Activated CD4-positive, alpha-beta T cell treated with anti-CD3 and anti-CD28 coated beads for 36 hours (primary cell): ENCODE data around the gene MRPS22. TPM values are rescaled to one million over a fixed set of nuclear protein-coding genes. Genes with fewer than 3 reads are reported as not detected.
"Not testable (repeated sequence)": the region's sequence is repeated elsewhere in the genome, so short reads cannot be mapped to it uniquely, and the experiment has no call there.

Experiments
- ATAC-seq: fragments of 200-7000 bp; cut with Tn5 transposase; one replicate; pipeline ENCODE4 v1.10.0; 2021; ENCODE audit warnings: mild to moderate bottlenecking, moderate library complexity
- CTCF ChIA-PET: fragments of 350-600 bp; sonication (Branson Sonifier 250); formaldehyde crosslinking; loops from one replicate; lab custom pipeline; 2021; ENCODE audit warnings: antibody characterized with exemption; lab: Charles Lee
- POLR2A ChIA-PET: fragments of 350-600 bp; sonication (Branson Sonifier 250); formaldehyde crosslinking; loops from one replicate; lab custom pipeline; 2021; ENCODE audit warnings: antibody characterized with exemption, inconsistent platforms; lab: Charles Lee
- DNase-seq: peaks from one replicate; pipeline ENCODE4 v3.0.0-alpha.2; 2020
- H3K27ac Mint-ChIP-seq: one replicate; pipeline ENCODE4 v1.8.0; 2021; ENCODE audit warnings: mixed read lengths
- H3K27me3 Mint-ChIP-seq: one replicate; pipeline ENCODE4 v1.8.0; 2021; ENCODE audit warnings: mixed read lengths
- H3K36me3 Mint-ChIP-seq: one replicate; pipeline ENCODE4 v1.8.0; 2021; ENCODE audit warnings: low read depth, mixed read lengths
- H3K4me1 Mint-ChIP-seq: one replicate; pipeline ENCODE4 v1.8.0; 2021; ENCODE audit warnings: mixed read lengths
- H3K4me3 Mint-ChIP-seq: one replicate; pipeline ENCODE4 v1.8.0; 2021; ENCODE audit warnings: mild to moderate bottlenecking, moderate library complexity, mixed read lengths
- H3K9me3 Mint-ChIP-seq: one replicate; pipeline ENCODE4 v1.8.0; 2021; ENCODE audit warnings: low read depth, mixed read lengths
- intact Hi-C, 2 experiments: fragments of 100-400 bp; cut with DNase I in 1 of 2; cut with micrococcal nuclease in 1 of 2; formaldehyde crosslinking; loops; one replicate each; pipeline versions ENCODE4 v1.14.2 to v1.15.1; 2022 to 2024; cut with DNase I, micrococcal nuclease
- total RNA-seq, 2 experiments: library from RNA; stranded (reverse); gene quantifications; one replicate each; pipeline ENCODE4 v1.2.3, GENCODE V29; 2021

The MRPS22 gene
- total RNA-seq, 2 experiments from 2014 or later, result 72.4 to 80.6 TPM

- DNase-seq (no peak), ATAC-seq (no peak)
- H3K4me3 Mint-ChIP-seq, result no peak overlapping the region
- H3K9me3 Mint-ChIP-seq, result no peaks in the 10 kb centered on the region
- H3K36me3 Mint-ChIP-seq, result no peaks in the 10 kb centered on the region
- no peak overlapping the region for H3K27ac Mint-ChIP-seq
- peaks cover 7% of the 10 kb centered on the region for H3K27me3 Mint-ChIP-seq
- ChIA-PET POLR2A (no interaction called here), CTCF (interaction anchor here (1.0 to 1.4 kb wide), 2 partner anchors 10 to 213 kb away, joined by 3 read pairs; no protein-coding TSS in a partner anchor)
- H3K4me1 Mint-ChIP-seq, result peaks cover 7% of the 10 kb centered on the region
- intact Hi-C loops, result no loop called here
Measured at GRCh38 chr3:139325551-139325950, 18.3 kb upstream of the MRPS22 start.

GRCh38 chr3:139326131-139326530 lies 17.7 kb upstream of the MRPS22 start:
- intact Hi-C loops, result no loop called here
- DNase-seq, result no peak
- POLR2A ChIA-PET, result no interaction called here
- H3K4me3 Mint-ChIP-seq, result no peak overlapping the region
- H3K4me1 Mint-ChIP-seq, result peaks cover 7% of the 10 kb centered on the region
- no peaks in the 10 kb centered on the region for H3K9me3 Mint-ChIP-seq
- H3K27ac Mint-ChIP-seq, result no peak overlapping the region
- no peak for ATAC-seq
- CTCF ChIA-PET, result no interaction called here
- H3K27me3 Mint-ChIP-seq, result peaks cover 7% of the 10 kb centered on the region
- no peaks in the 10 kb centered on the region for H3K36me3 Mint-ChIP-seq

- H3K4me1 Mint-ChIP-seq, result peaks cover 7% of the 10 kb centered on the region
- no peak for ATAC-seq
Measured at GRCh38 chr3:139326707-139327106, 17.1 kb upstream of the MRPS22 start.

GRCh38 chr3:139327231-139327630 lies 16.6 kb upstream of the MRPS22 start:
- CTCF ChIA-PET, result interaction anchor here (0.6 kb wide), 1 partner anchor 217 kb away, joined by 3 read pairs; no protein-coding TSS in a partner anchor
- Mint-ChIP-seq H3K27me3 (peaks cover 9% of the 10 kb centered on the region), H3K27ac (no peak overlapping the region), H3K4me1 (peaks cover 7% of the 10 kb centered on the region), H3K4me3 (no peak overlapping the region), H3K9me3 (no peaks in the 10 kb centered on the region), H3K36me3 (no peaks in the 10 kb centered on the region)
- DNase-seq (no peak), ATAC-seq (no peak)
- POLR2A ChIA-PET, result no interaction called here
- intact Hi-C loops, result no loop called here

More at GRCh38 chr3:139326707-139327106, 17.1 kb upstream of the MRPS22 start:
- ChIA-PET CTCF (interaction anchor here (0.6 kb wide), 2 partner anchors 217 to 262 kb away, joined by 3 read pairs; no protein-coding TSS in a partner anchor), POLR2A (no interaction called here)
- H3K4me3 Mint-ChIP-seq, result no peak overlapping the region
- no peaks in the 10 kb centered on the region for H3K9me3 Mint-ChIP-seq
- peaks cover 5% of the 10 kb centered on the region for H3K27me3 Mint-ChIP-seq
- no peak overlapping the region for H3K27ac Mint-ChIP-seq
- H3K36me3 Mint-ChIP-seq, result no peaks in the 10 kb centered on the region
- no peak for DNase-seq
- intact Hi-C loops, result no loop called here

- DNase-seq (peak; percentile 34), ATAC-seq (peak; percentile 55)
- peaks cover 7% of the 10 kb centered on the region for H3K4me1 Mint-ChIP-seq
- H3K9me3 Mint-ChIP-seq, result no peaks in the 10 kb centered on the region
- ChIA-PET CTCF (interaction anchor here (1.7 to 2.0 kb wide), 2 partner anchors 13 to 215 kb away, joined by 7 to 26 read pairs; no protein-coding TSS in a partner anchor), POLR2A (no interaction called here)
- H3K4me3 Mint-ChIP-seq, result no peak overlapping the region
- no peaks in the 10 kb centered on the region for H3K36me3 Mint-ChIP-seq
- H3K27me3 Mint-ChIP-seq, result peaks cover 12% of the 10 kb centered on the region
- intact Hi-C loops, result loop anchor here (2.0 kb wide), 3 partner anchors 215 to 911 kb away; no protein-coding TSS in a partner anchor
- no peak overlapping the region for H3K27ac Mint-ChIP-seq
Measured at GRCh38 chr3:139327861-139328260, 16.0 kb upstream of the MRPS22 start.

GRCh38 chr3:139328356-139328755 lies 15.5 kb upstream of the MRPS22 start:
- H3K27me3 Mint-ChIP-seq, result peaks cover 15% of the 10 kb centered on the region
- ATAC-seq, result no peak
- H3K27ac Mint-ChIP-seq, result no peak overlapping the region
- CTCF ChIA-PET, result interaction anchor here (0.6 to 2.0 kb wide), 8 partner anchors 9 to 418 kb away, joined by 3 to 26 read pairs (median 5); no protein-coding TSS in a partner anchor
- intact Hi-C loops, result loop anchor here (2.0 kb wide), 3 partner anchors 216 to 912 kb away; no protein-coding TSS in a partner anchor
- no peaks in the 10 kb centered on the region for H3K9me3 Mint-ChIP-seq
- H3K4me3 Mint-ChIP-seq, result no peak overlapping the region
- POLR2A ChIA-PET, result no interaction called here
- H3K36me3 Mint-ChIP-seq, result no peaks in the 10 kb centered on the region
- H3K4me1 Mint-ChIP-seq, result peaks cover 7% of the 10 kb centered on the region
- DNase-seq, result no peak

- Mint-ChIP-seq H3K36me3 (no peaks in the 10 kb centered on the region), H3K9me3 (no peaks in the 10 kb centered on the region), H3K4me1 (peaks cover 7% of the 10 kb centered on the region), H3K27me3 (peaks cover 19% of the 10 kb centered on the region), H3K4me3 (peak overlapping the region; percentile 25), H3K27ac (no peak overlapping the region)
- ChIA-PET POLR2A (no interaction called here), CTCF (interaction anchor here (0.5 to 2.0 kb wide), 18 partner anchors 10 to 419 kb away, joined by 3 to 26 read pairs (median 4); partner anchors contain the start of genes FOXL2 and FOXL2NB)
- intact Hi-C loops, result loop anchor here (1.0 to 2.0 kb wide), 6 partner anchors 217 to 913 kb away; no protein-coding TSS in a partner anchor
- ATAC-seq (peak; percentile 98), DNase-seq (peak; percentile 95)
Measured at GRCh38 chr3:139329364-139329850, 14.4 kb upstream of the MRPS22 start.

- no peak overlapping the region for H3K27ac Mint-ChIP-seq
- ChIA-PET POLR2A (no interaction called here), CTCF (no interaction called here)
- peaks cover 21% of the 10 kb centered on the region for H3K27me3 Mint-ChIP-seq
- H3K4me3 Mint-ChIP-seq, result no peak overlapping the region
- H3K9me3 Mint-ChIP-seq, result no peaks in the 10 kb centered on the region
- intact Hi-C loops, result no loop called here
- ATAC-seq (no peak), DNase-seq (no peak)
- no peaks in the 10 kb centered on the region for H3K36me3 Mint-ChIP-seq
- H3K4me1 Mint-ChIP-seq, result peaks cover 7% of the 10 kb centered on the region
Measured at GRCh38 chr3:139332092-139332491, 11.7 kb upstream of the MRPS22 start.

GRCh38 chr3:139334675-139335074 lies 9.1 kb upstream of the MRPS22 start:
- H3K36me3 Mint-ChIP-seq, intact Hi-C loops, H3K27ac Mint-ChIP-seq, H3K4me1 Mint-ChIP-seq, CTCF ChIA-PET, ATAC-seq, H3K9me3 Mint-ChIP-seq, POLR2A ChIA-PET, DNase-seq, H3K4me3 Mint-ChIP-seq: not testable (repeated sequence)
- peaks cover 24% of the 10 kb centered on the region for H3K27me3 Mint-ChIP-seq

- Mint-ChIP-seq H3K27ac (no peak overlapping the region), H3K36me3 (no peaks in the 10 kb centered on the region), H3K27me3 (peaks cover 8% of the 10 kb centered on the region), H3K9me3 (peaks cover 3% of the 10 kb centered on the region), H3K4me1 (peaks cover 8% of the 10 kb centered on the region), H3K4me3 (no peak overlapping the region)
- POLR2A ChIA-PET, result no interaction called here
- intact Hi-C loops, result no loop called here
- no peak for ATAC-seq
- CTCF ChIA-PET, result interaction anchor here (0.6 kb wide), 1 partner anchor 401 kb away, joined by 3 read pairs; no protein-coding TSS in a partner anchor
- no peak for DNase-seq
Measured at GRCh38 chr3:139338405-139338804, 5.4 kb upstream of the MRPS22 start.

GRCh38 chr3:139339219-139339906 lies 4.5 kb upstream of the MRPS22 start:
- no peak overlapping the region for H3K27ac Mint-ChIP-seq
- DNase-seq (peak; percentile 41), ATAC-seq (no peak)
- CTCF ChIA-PET, result interaction anchor here (2.1 kb wide), 1 partner anchor 11 kb away, joined by 7 read pairs; no protein-coding TSS in a partner anchor
- POLR2A ChIA-PET, result no interaction called here
- peaks cover 3% of the 10 kb centered on the region for H3K9me3 Mint-ChIP-seq
- peaks cover 5% of the 10 kb centered on the region for H3K27me3 Mint-ChIP-seq
- peaks cover 8% of the 10 kb centered on the region for H3K4me1 Mint-ChIP-seq
- no peaks in the 10 kb centered on the region for H3K36me3 Mint-ChIP-seq
- intact Hi-C loops, result no loop called here
- no peak overlapping the region for H3K4me3 Mint-ChIP-seq
